ENCODE data around the gene NLRP2B.
"Not testable (repeated sequence)": the region's sequence is repeated elsewhere in the genome, so short reads cannot be mapped to it uniquely, and the experiment has no call there.

Gene NLRP2B

GRCh38 chrX:57647020-57647419 lies 33.0 kb downstream of the NLRP2B start:
- Histone ChIP-seq H3K79me1 (ENCODE audit: low read length) (no peaks in the 10 kb centered on the region), H4K8ac (ENCODE audit: low read depth, low read length) (no peak overlapping the region), H3K79me2 (ENCODE audit: control insufficient read depth, insufficient read depth, low read length, poor library complexity) (no peaks in the 10 kb centered on the region), H2BK120ac (ENCODE audit: insufficient read depth, low read length, poor library complexity) (no peak overlapping the region), H2BK12ac (ENCODE audit: low read length) (no peak overlapping the region), H3K36me3 (ENCODE audit: control insufficient read depth in 1 of 2, insufficient read depth in 2 of 2, low read length in 2 of 2) (no peaks in the 10 kb centered on the region), H3K9me3 (ENCODE audit: insufficient read depth, low read depth, low read length) (no peaks in the 10 kb centered on the region), H2BK5ac (ENCODE audit: low read depth, low read length, poor library complexity) (no peak overlapping the region), H4K91ac (ENCODE audit: low read depth, low read length) (no peak overlapping the region), H3K23ac (ENCODE audit: low read length) (no peak overlapping the region), H3K4me2 (ENCODE audit: low read length) (no peak overlapping the region), H2AFZ (ENCODE audit: insufficient read depth, low read length, poor library complexity) (no peak overlapping the region), H3K4me1 (ENCODE audit: control insufficient read depth in 1 of 2, insufficient read depth in 2 of 2, low read length in 2 of 2) (no peaks in the 10 kb centered on the region), H3K14ac (ENCODE audit: low read length) (no peak overlapping the region), H4K12ac (ENCODE audit: low read depth, low read length) (no peak overlapping the region), H2AK5ac (ENCODE audit: low read length) (no peak overlapping the region), H3K4ac (ENCODE audit: low read depth, low read length) (no peak overlapping the region), H3K27ac (ENCODE audit: low read depth, low read length) (no peak overlapping the region), H3K18ac (ENCODE audit: low read length) (no peak overlapping the region), H3K27me3 (ENCODE audit: insufficient read depth, low read length) (no peaks in the 10 kb centered on the region), H3K4me3 (ENCODE audit: low read depth, low read length) (no peak overlapping the region), H3K9ac (ENCODE audit: low read length) (no peak overlapping the region)
- no peak for DNase-seq

DNA sequence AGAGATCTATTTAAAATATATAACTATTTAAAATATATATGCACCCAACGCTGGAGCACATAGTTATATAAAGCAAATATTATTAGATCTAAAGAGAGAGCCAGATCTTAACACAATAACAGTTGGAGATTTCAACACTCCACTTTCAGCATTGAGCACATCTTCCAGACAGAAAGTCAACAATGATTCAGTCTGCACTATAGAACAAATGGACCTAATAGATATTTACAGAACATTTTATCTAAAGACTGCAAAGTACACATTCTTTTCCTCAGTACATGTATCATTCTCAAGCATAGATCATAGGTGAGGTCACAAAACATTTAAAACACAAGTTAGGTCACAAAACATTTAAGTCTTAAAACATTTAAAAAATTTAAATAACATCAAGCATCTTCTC lies 36.4 kb downstream of the NLRP2B start:
- H3K14ac ChIP-seq (ENCODE audit: low read length) = no peak overlapping the region
- no CpG with 5 or more reads among the region's 1 CpG for WGBS (ENCODE audit: extremely low coverage, insufficient coverage, insufficient read length)
- no peak overlapping the region for H2BK5ac ChIP-seq (ENCODE audit: low read depth, low read length, poor library complexity)
- no peaks in the 10 kb centered on the region for H3K36me3 ChIP-seq (ENCODE audit: control insufficient read depth in 1 of 2, insufficient read depth in 2 of 2, low read length in 2 of 2)
- H3K9me3 ChIP-seq (ENCODE audit: insufficient read depth, low read depth, low read length) = no peaks in the 10 kb centered on the region
- H2BK120ac ChIP-seq (ENCODE audit: insufficient read depth, low read length, poor library complexity) = no peak overlapping the region
- H2AFZ ChIP-seq (ENCODE audit: insufficient read depth, low read length, poor library complexity) = no peak overlapping the region
- H3K23ac ChIP-seq (ENCODE audit: low read length) = no peak overlapping the region
- no peak for DNase-seq
- H3K4ac ChIP-seq (ENCODE audit: low read depth, low read length) = no peak overlapping the region
- H3K18ac ChIP-seq (ENCODE audit: low read length) = no peak overlapping the region
- no peaks in the 10 kb centered on the region for H3K27me3 ChIP-seq (ENCODE audit: insufficient read depth, low read length)
- H3K4me2 ChIP-seq (ENCODE audit: low read length) = no peak overlapping the region
- no peaks in the 10 kb centered on the region for H3K79me1 ChIP-seq (ENCODE audit: low read length)
- H3K9ac ChIP-seq (ENCODE audit: low read length) = no peak overlapping the region
- H4K12ac ChIP-seq (ENCODE audit: low read depth, low read length) = no peak overlapping the region
- no peak overlapping the region for H3K27ac ChIP-seq (ENCODE audit: low read depth, low read length)
- no peak overlapping the region for H2AK5ac ChIP-seq (ENCODE audit: low read length)
- H3K4me1 ChIP-seq (ENCODE audit: control insufficient read depth in 1 of 2, insufficient read depth in 2 of 2, low read length in 2 of 2) = no peaks in the 10 kb centered on the region
- H3K4me3 ChIP-seq (ENCODE audit: low read depth, low read length) = no peak overlapping the region
- no peaks in the 10 kb centered on the region for H3K79me2 ChIP-seq (ENCODE audit: control insufficient read depth, insufficient read depth, low read length, poor library complexity)
- no peak overlapping the region for H4K91ac ChIP-seq (ENCODE audit: low read depth, low read length)
- no peak overlapping the region for H2BK12ac ChIP-seq (ENCODE audit: low read length)
- no peak overlapping the region for H4K8ac ChIP-seq (ENCODE audit: low read depth, low read length)

GRCh38 chrX:57641338-57641737 lies 38.7 kb downstream of the NLRP2B start:
- no peak overlapping the region for H3K4ac ChIP-seq (ENCODE audit: low read depth, low read length)

DNA sequence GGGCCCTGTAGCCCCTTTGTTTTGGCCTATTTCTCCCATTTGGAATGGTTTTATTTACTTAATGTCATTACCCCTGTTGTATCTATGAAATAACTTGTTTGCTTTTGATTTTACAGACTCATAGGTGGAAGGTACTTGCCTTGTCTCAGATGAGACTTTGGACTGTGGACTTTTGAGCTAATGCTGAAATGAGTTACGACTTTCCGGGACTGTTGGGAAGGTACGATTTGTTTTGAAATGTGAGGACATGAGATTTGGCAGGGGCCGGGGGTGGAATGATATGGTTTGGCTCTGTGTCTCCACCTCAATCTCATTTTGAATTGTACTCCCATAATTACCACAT lies 39.4 kb downstream of the NLRP2B start:
- H3K36me3 ChIP-seq (ENCODE audit: control insufficient read depth in 1 of 2, insufficient read depth in 2 of 2, low read length in 2 of 2) = no peaks in the 10 kb centered on the region
- no peak overlapping the region for H4K12ac ChIP-seq (ENCODE audit: low read depth, low read length)
- no peak overlapping the region for H3K9ac ChIP-seq (ENCODE audit: low read length)
- no peak overlapping the region for H3K18ac ChIP-seq (ENCODE audit: low read length)
- H3K9me3 ChIP-seq (ENCODE audit: insufficient read depth, low read depth, low read length) = no peaks in the 10 kb centered on the region
- H3K79me1 ChIP-seq (ENCODE audit: low read length) = no peaks in the 10 kb centered on the region
- H2AK5ac ChIP-seq (ENCODE audit: low read length) = no peak overlapping the region
- H4K8ac ChIP-seq (ENCODE audit: low read depth, low read length) = no peak overlapping the region
- no peak overlapping the region for H3K4me2 ChIP-seq (ENCODE audit: low read length)
- no peak overlapping the region for H2BK12ac ChIP-seq (ENCODE audit: low read length)
- no peaks in the 10 kb centered on the region for H3K79me2 ChIP-seq (ENCODE audit: control insufficient read depth, insufficient read depth, low read length, poor library complexity)
- H2AFZ ChIP-seq (ENCODE audit: insufficient read depth, low read length, poor library complexity) = no peak overlapping the region
- H3K4me1 ChIP-seq (ENCODE audit: control insufficient read depth in 1 of 2, insufficient read depth in 2 of 2, low read length in 2 of 2) = no peaks in the 10 kb centered on the region
- DNase-seq = no peak
- H3K4me3 ChIP-seq (ENCODE audit: low read depth, low read length) = no peak overlapping the region
- WGBS (ENCODE audit: extremely low coverage, insufficient coverage, insufficient read length) = no CpG with 5 or more reads among the region's 4 CpGs
- no peak overlapping the region for H3K14ac ChIP-seq (ENCODE audit: low read length)
- H2BK5ac ChIP-seq (ENCODE audit: low read depth, low read length, poor library complexity) = no peak overlapping the region
- no peaks in the 10 kb centered on the region for H3K27me3 ChIP-seq (ENCODE audit: insufficient read depth, low read length)
- H3K27ac ChIP-seq (ENCODE audit: low read depth, low read length) = no peak overlapping the region
- H2BK120ac ChIP-seq (ENCODE audit: insufficient read depth, low read length, poor library complexity) = no peak overlapping the region
- no peak overlapping the region for H4K91ac ChIP-seq (ENCODE audit: low read depth, low read length)
- H3K4ac ChIP-seq (ENCODE audit: low read depth, low read length) = no peak overlapping the region
- H3K23ac ChIP-seq (ENCODE audit: low read length) = no peak overlapping the region

More at GRCh38 chrX:57641338-57641737, 38.7 kb downstream of the NLRP2B start:
- Histone ChIP-seq H3K9ac (ENCODE audit: low read length) (no peak overlapping the region), H3K79me2 (ENCODE audit: control insufficient read depth, insufficient read depth, low read length, poor library complexity) (no peaks in the 10 kb centered on the region), H3K4me3 (ENCODE audit: low read depth, low read length) (no peak overlapping the region), H2AFZ (ENCODE audit: insufficient read depth, low read length, poor library complexity) (no peak overlapping the region), H3K4me1 (ENCODE audit: control insufficient read depth in 1 of 2, insufficient read depth in 2 of 2, low read length in 2 of 2) (no peaks in the 10 kb centered on the region), H3K36me3 (ENCODE audit: control insufficient read depth in 1 of 2, insufficient read depth in 2 of 2, low read length in 2 of 2) (no peaks in the 10 kb centered on the region), H3K23ac (ENCODE audit: low read length) (no peak overlapping the region), H2BK5ac (ENCODE audit: low read depth, low read length, poor library complexity) (no peak overlapping the region), H4K8ac (ENCODE audit: low read depth, low read length) (no peak overlapping the region), H2BK120ac (ENCODE audit: insufficient read depth, low read length, poor library complexity) (no peak overlapping the region), H3K9me3 (ENCODE audit: insufficient read depth, low read depth, low read length) (no peaks in the 10 kb centered on the region), H3K27ac (ENCODE audit: low read depth, low read length) (no peak overlapping the region), H3K79me1 (ENCODE audit: low read length) (no peaks in the 10 kb centered on the region), H3K27me3 (ENCODE audit: insufficient read depth, low read length) (no peaks in the 10 kb centered on the region), H4K91ac (ENCODE audit: low read depth, low read length) (no peak overlapping the region), H2AK5ac (ENCODE audit: low read length) (no peak overlapping the region), H4K12ac (ENCODE audit: low read depth, low read length) (no peak overlapping the region), H3K14ac (ENCODE audit: low read length) (no peak overlapping the region), H3K4me2 (ENCODE audit: low read length) (no peak overlapping the region), H2BK12ac (ENCODE audit: low read length) (no peak overlapping the region), H3K18ac (ENCODE audit: low read length) (no peak overlapping the region)
- no CpG with 5 or more reads among the region's 2 CpGs for WGBS (ENCODE audit: extremely low coverage, insufficient coverage, insufficient read length)
- DNase-seq = no peak

DNA sequence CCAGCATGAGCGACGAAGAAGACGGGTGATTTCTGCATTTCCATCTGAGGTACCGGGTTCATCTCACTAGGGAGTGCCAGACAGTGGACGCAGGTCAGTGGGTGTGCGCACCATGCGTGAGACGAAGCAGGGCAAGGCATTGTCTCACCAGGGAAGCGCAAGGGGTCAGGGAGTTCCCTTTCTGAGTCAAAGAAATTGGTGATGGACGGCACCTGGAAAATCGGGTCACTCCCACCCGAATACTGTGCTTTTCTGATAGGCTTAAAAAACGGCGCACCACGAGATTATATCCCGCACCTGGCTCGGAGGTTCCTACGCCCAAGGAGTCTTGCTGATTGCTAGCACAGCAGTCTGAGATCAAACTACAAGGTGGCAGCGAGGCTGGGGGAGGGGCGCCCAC lies 50.6 kb downstream of the NLRP2B start:
- no CpG with 5 or more reads among the region's 20 CpGs for WGBS (ENCODE audit: extremely low coverage, insufficient coverage, insufficient read length)
- not testable (repeated sequence) for H4K8ac ChIP-seq (ENCODE audit: low read depth, low read length)

More for the DNA sequence above, 50.6 kb downstream of the NLRP2B start:
- not testable (repeated sequence) for H3K79me2 ChIP-seq (ENCODE audit: control insufficient read depth, insufficient read depth, low read length, poor library complexity); H3K9me3 ChIP-seq (ENCODE audit: insufficient read depth, low read depth, low read length); H3K4ac ChIP-seq (ENCODE audit: low read depth, low read length); H3K14ac ChIP-seq (ENCODE audit: low read length); H3K23ac ChIP-seq (ENCODE audit: low read length); H3K27ac ChIP-seq (ENCODE audit: low read depth, low read length); DNase-seq; H3K4me3 ChIP-seq (ENCODE audit: low read depth, low read length); H3K79me1 ChIP-seq (ENCODE audit: low read length); H3K4me2 ChIP-seq (ENCODE audit: low read length); H2AFZ ChIP-seq (ENCODE audit: insufficient read depth, low read length, poor library complexity); H4K91ac ChIP-seq (ENCODE audit: low read depth, low read length); H2BK5ac ChIP-seq (ENCODE audit: low read depth, low read length, poor library complexity); H2AK5ac ChIP-seq (ENCODE audit: low read length); H2BK12ac ChIP-seq (ENCODE audit: low read length); H3K36me3 ChIP-seq (ENCODE audit: control insufficient read depth in 1 of 2, insufficient read depth in 2 of 2, low read length in 2 of 2); H3K4me1 ChIP-seq (ENCODE audit: control insufficient read depth in 1 of 2, insufficient read depth in 2 of 2, low read length in 2 of 2); H3K18ac ChIP-seq (ENCODE audit: low read length); H3K27me3 ChIP-seq (ENCODE audit: insufficient read depth, low read length); H4K12ac ChIP-seq (ENCODE audit: low read depth, low read length); H3K9ac ChIP-seq (ENCODE audit: low read length); H2BK120ac ChIP-seq (ENCODE audit: insufficient read depth, low read length, poor library complexity)
